Panc1 (cell line): ENCODE measurements around the gene SH3BGR. TPM values are rescaled to one million over a fixed set of nuclear protein-coding genes. Genes with fewer than 3 reads are reported as not detected.

ENCODE experiments used
- ATAC-seq: fragments of 200-7000 bp; cut with Tn5 transposase; 2 replicates; pipeline ENCODE4 v1.9.1; 2020; ENCODE audit warnings: mild to moderate bottlenecking, moderate library complexity
- BruUV-seq: library from RNA; stranded (reverse); fragments of 400-500 nt; replicated peaks from 2 replicates; lab custom pipeline; 2021; lab: Mats Ljungman, UMichigan
- CTCF ChIA-PET: fragments of 300-600 bp; sonication (Branson Sonifier 250); formaldehyde crosslinking; loops from one replicate; lab custom pipeline; 2022; ENCODE audit warnings: antibody characterized with exemption; lab: Charles Lee
- POLR2A ChIA-PET: fragments of 300-600 bp; sonication (Branson Sonifier 250); formaldehyde crosslinking; loops from one replicate; lab custom pipeline; 2022; ENCODE audit warnings: antibody characterized with exemption; lab: Charles Lee
- DNase-seq: peaks from one replicate; pipeline ENCODE4 v3.0.0-alpha.2; 2010; ENCODE audit warnings: low read depth, low spot score
- H3K27ac ChIP-seq: 2 replicates; pipeline ENCODE4 v1.5.1; 2011; ENCODE audit warnings: mild to moderate bottlenecking, low read length, inconsistent platforms
- H3K27me3 ChIP-seq: fragments of 200-500 bp; sonication (Bioruptor generic); 2 replicates; pipeline ENCODE4 v1.6.0; 2014; ENCODE audit warnings: low read length, inconsistent platforms; ENCODE audit not compliant: control insufficient read depth, insufficient read depth
- H3K36me3 ChIP-seq: fragments of 200-500 bp; sonication (Bioruptor generic); 2 replicates; pipeline ENCODE4 v1.5.1; 2014; ENCODE audit warnings: inconsistent platforms, mild to moderate bottlenecking, low read length, moderate library complexity; ENCODE audit not compliant: control insufficient read depth, insufficient read depth
- H3K4me1 ChIP-seq: 2 replicates; pipeline ENCODE4 v1.5.1; 2011; ENCODE audit warnings: inconsistent platforms, mild to moderate bottlenecking, low read length, moderate library complexity; ENCODE audit not compliant: control insufficient read depth, insufficient read depth
- H3K4me3 ChIP-seq, 2 experiments: 2 replicates each; pipeline ENCODE4 v1.5.1; 2011 to 2012; ENCODE audit warnings: low read depth in 2 of 2, low read length in 2 of 2, mild to moderate bottlenecking in 2 of 2, inconsistent platforms in 1 of 2, moderate library complexity in 1 of 2
- H3K9me3 ChIP-seq: fragments of 200-500 bp; sonication (Bioruptor generic); 2 replicates; pipeline ENCODE4 v1.5.1; 2014; ENCODE audit warnings: low read depth, mild to moderate bottlenecking, inconsistent platforms, low read length, moderate library complexity; ENCODE audit not compliant: control insufficient read depth, insufficient read depth
- POLR2AphosphoS5 ChIP-seq: IDR thresholded peaks from 2 replicates; pipeline ENCODE4 v1.6.1; 2012; ENCODE audit warnings: mild to moderate bottlenecking, low read depth, low read length, moderate library complexity
- REST ChIP-seq, 2 experiments: IDR thresholded peaks; 2 replicates each; pipeline ENCODE4 v1.6.1; 2011 to 2012; ENCODE audit warnings: low read depth in 2 of 2, control low read depth in 1 of 2, low read length in 1 of 2, mild to moderate bottlenecking in 1 of 2, moderate library complexity in 1 of 2; ENCODE audit not compliant: insufficient read depth in 1 of 2
- SIN3A ChIP-seq: IDR thresholded peaks from 2 replicates; pipeline ENCODE4 v1.6.1; 2012; ENCODE audit warnings: low read depth, mild to moderate bottlenecking, low read length, moderate library complexity, borderline replicate concordance; ENCODE audit not compliant: insufficient read depth
- TCF7L2 ChIP-seq: IDR thresholded peaks from 2 replicates; pipeline ENCODE4 v1.6.1; 2011; ENCODE audit warnings: mild to moderate bottlenecking, low read depth, low read length, inconsistent platforms
- in situ Hi-C: cut with HindIII; loops from 2 replicates; pipeline ENCODE4 v1.10.0; 2016; ENCODE audit warnings: low sequenced_read_pairs, low pct_unique_long_range_greater_than_20kb
- intact Hi-C: fragments of 100-400 bp; cut with micrococcal nuclease; formaldehyde crosslinking; loops from one replicate; pipeline ENCODE4 v1.10.0; 2022; ENCODE audit not compliant: unreplicated experiment
- total RNA-seq: library from RNA; stranded (reverse); gene quantifications from one replicate; pipeline ENCODE4 v1.2.1, GENCODE V29; 2021; ENCODE audit not compliant: unreplicated experiment
- TF ChIP-seq, protein P1 (sequence below): fragments of 450-650 bp; IDR thresholded peaks from 2 replicates; pipeline ENCODE4 v1.5.1; 2017; ENCODE audit warnings: mild to moderate bottlenecking

Gene SH3BGR
- total RNA-seq, 1 experiment from 2014 or later, result 1.7 TPM

DNA sequence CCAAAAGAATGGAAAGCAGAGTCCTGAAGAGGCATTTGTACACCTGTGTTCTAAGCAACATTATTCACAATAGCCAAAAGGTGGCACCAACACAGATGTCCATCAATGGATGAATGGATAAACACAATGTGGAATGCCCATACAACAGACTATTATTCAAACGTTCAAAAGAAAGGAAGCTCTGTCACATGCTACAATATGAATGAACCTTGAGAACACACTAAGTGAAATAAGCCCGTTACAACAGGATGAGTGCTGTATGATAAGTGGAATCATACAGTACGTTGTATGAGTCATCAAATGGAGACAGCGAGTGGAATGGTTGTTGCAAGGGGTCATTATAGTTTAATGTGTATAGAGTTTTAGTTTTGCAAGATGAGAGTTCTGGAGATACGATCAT is 80.1 kb downstream of the SH3BGR start:
- no peaks in the 10 kb centered on the region for H3K4me1 ChIP-seq
- DNase-seq, result no peak
- ATAC-seq, result no peak
- H3K36me3 ChIP-seq, result no peaks in the 10 kb centered on the region
- POLR2A ChIA-PET, result no interaction called here
- H3K9me3 ChIP-seq, result no peaks in the 10 kb centered on the region
- no TSS peak for BruUV-seq
- H3K4me3 ChIP-seq, result no peak overlapping the region
- in situ Hi-C loops (no loop called here), intact Hi-C loops (no loop called here)
- H3K27ac ChIP-seq, result no peak overlapping the region
- H3K27me3 ChIP-seq, result no peaks in the 10 kb centered on the region
- TF ChIP-seq, protein P1, sequence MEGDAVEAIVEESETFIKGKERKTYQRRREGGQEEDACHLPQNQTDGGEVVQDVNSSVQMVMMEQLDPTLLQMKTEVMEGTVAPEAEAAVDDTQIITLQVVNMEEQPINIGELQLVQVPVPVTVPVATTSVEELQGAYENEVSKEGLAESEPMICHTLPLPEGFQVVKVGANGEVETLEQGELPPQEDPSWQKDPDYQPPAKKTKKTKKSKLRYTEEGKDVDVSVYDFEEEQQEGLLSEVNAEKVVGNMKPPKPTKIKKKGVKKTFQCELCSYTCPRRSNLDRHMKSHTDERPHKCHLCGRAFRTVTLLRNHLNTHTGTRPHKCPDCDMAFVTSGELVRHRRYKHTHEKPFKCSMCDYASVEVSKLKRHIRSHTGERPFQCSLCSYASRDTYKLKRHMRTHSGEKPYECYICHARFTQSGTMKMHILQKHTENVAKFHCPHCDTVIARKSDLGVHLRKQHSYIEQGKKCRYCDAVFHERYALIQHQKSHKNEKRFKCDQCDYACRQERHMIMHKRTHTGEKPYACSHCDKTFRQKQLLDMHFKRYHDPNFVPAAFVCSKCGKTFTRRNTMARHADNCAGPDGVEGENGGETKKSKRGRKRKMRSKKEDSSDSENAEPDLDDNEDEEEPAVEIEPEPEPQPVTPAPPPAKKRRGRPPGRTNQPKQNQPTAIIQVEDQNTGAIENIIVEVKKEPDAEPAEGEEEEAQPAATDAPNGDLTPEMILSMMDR, result no peak
- TF ChIP-seq SIN3A (no peak), REST (IDR thresholded peaks at IDR 0.05; ENCODE audit: insufficient read depth in 1 of 2, low read depth in 2 of 2, low read length in 1 of 2) (no peak), TCF7L2 (no peak), POLR2AphosphoS5 (no peak)
- CTCF ChIA-PET, result interaction anchor here (0.7 kb wide), 1 partner anchor 322 kb away, joined by 7 read pairs; no protein-coding TSS in a partner anchor

GRCh38 chr21:39533545-39534380 is 82.0 kb downstream of the SH3BGR start:
- intact Hi-C loops, result no loop called here
- no TSS peak for BruUV-seq
- DNase-seq (no peak), ATAC-seq (no peak)
- in situ Hi-C loops, result no loop called here
- Histone ChIP-seq H3K36me3 (no peaks in the 10 kb centered on the region), H3K9me3 (no peaks in the 10 kb centered on the region), H3K4me3 (no peak overlapping the region), H3K4me1 (no peaks in the 10 kb centered on the region), H3K27ac (no peak overlapping the region), H3K27me3 (no peaks in the 10 kb centered on the region)
- TF ChIP-seq REST (IDR thresholded peaks at IDR 0.05; ENCODE audit: insufficient read depth in 1 of 2, low read depth in 2 of 2, low read length in 1 of 2) (no peak), POLR2AphosphoS5 (no peak), SIN3A (no peak), TCF7L2 (no peak)
- TF ChIP-seq, protein P1, result no peak
- ChIA-PET CTCF (interaction anchor here (0.6 kb wide), 1 partner anchor 18 kb away, joined by 3 read pairs; no protein-coding TSS in a partner anchor), POLR2A (no interaction called here)
